IPS-20b (cell line): ENCODE measurements around the gene RNF144A.

ENCODE experiments used
- H3K27ac ChIP-seq: one replicate; pipeline ENCODE4 v1.5.1; 2013; ENCODE audit warnings: low read length
- H3K27me3 ChIP-seq: 2 replicates; pipeline ENCODE4 v1.6.1; 2013; ENCODE audit warnings: mild to moderate bottlenecking, low read length, inconsistent platforms; ENCODE audit not compliant: insufficient read depth
- H3K36me3 ChIP-seq: 2 replicates; pipeline ENCODE4 v1.6.1; 2013; ENCODE audit warnings: low read depth, mild to moderate bottlenecking, inconsistent platforms, low read length, moderate library complexity; ENCODE audit not compliant: insufficient read depth
- H3K4me1 ChIP-seq: 2 replicates; pipeline ENCODE4 v1.6.1; 2013; ENCODE audit warnings: mild to moderate bottlenecking, control low read depth, inconsistent platforms, low read length, moderate library complexity; ENCODE audit not compliant: insufficient read depth
- H3K4me3 ChIP-seq: 2 replicates; pipeline ENCODE4 v1.5.1; 2013; ENCODE audit warnings: mild to moderate bottlenecking, low read length, inconsistent platforms
- H3K9ac ChIP-seq: 2 replicates; pipeline ENCODE4 v1.6.1; 2013; ENCODE audit warnings: low read depth, mild to moderate bottlenecking, inconsistent platforms, low read length, moderate library complexity
- H3K9me3 ChIP-seq: 2 replicates; pipeline ENCODE4 v1.6.1; 2013; ENCODE audit warnings: mild to moderate bottlenecking, low read depth, low read length, inconsistent platforms; ENCODE audit not compliant: insufficient read depth

RNF144A gene

DNA sequence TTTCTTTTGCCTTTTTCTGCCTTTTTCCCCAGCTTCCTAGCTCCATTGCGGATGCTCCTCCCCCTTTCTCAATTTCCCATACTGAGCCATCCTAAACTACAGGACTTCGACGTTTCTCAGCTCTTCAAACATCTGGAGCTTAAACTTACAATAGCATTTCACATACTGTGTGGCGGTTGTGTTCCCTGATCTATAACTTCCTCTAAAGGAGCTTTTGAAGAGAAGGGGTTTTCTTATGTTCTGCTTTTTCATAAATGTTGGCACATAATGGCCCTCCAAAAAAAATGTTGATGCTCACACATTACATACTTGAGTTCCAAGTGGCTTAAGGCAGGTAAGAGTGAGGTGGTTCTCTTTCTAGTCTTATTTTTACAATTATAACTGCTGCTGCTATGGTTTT is 87.4 kb downstream of the RNF144A start:
- Histone ChIP-seq H3K4me1 (no peaks in the 10 kb centered on the region), H3K36me3 (no peaks in the 10 kb centered on the region), H3K9ac (no peak overlapping the region), H3K27ac (no peak overlapping the region), H3K9me3 (no peaks in the 10 kb centered on the region), H3K27me3 (no peaks in the 10 kb centered on the region), H3K4me3 (no peak overlapping the region)

DNA sequence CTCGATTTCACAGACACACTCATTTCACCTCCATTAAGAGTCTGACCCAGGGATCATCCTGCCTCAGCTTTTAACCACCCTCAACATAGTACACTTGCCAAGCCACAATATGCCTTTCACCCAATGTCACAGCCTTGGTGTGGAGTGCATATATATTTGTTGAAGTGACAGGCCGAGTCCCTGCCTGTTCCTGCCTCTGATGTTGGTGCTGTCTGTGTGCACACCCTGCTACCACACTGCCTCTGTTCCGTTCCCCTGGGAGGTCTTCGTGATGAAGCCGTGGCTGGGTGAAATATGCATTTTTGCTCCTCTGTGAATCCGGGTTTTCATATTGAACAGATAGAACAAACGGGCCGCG is 90.3 kb downstream of the RNF144A start:
- Histone ChIP-seq H3K27me3 (no peaks in the 10 kb centered on the region), H3K36me3 (no peaks in the 10 kb centered on the region), H3K4me1 (no peaks in the 10 kb centered on the region; the same call in 1 of the 2 replicates), H3K9me3 (no peaks in the 10 kb centered on the region), H3K4me3 (no peak overlapping the region), H3K27ac (no peak overlapping the region), H3K9ac (no peak overlapping the region)

DNA sequence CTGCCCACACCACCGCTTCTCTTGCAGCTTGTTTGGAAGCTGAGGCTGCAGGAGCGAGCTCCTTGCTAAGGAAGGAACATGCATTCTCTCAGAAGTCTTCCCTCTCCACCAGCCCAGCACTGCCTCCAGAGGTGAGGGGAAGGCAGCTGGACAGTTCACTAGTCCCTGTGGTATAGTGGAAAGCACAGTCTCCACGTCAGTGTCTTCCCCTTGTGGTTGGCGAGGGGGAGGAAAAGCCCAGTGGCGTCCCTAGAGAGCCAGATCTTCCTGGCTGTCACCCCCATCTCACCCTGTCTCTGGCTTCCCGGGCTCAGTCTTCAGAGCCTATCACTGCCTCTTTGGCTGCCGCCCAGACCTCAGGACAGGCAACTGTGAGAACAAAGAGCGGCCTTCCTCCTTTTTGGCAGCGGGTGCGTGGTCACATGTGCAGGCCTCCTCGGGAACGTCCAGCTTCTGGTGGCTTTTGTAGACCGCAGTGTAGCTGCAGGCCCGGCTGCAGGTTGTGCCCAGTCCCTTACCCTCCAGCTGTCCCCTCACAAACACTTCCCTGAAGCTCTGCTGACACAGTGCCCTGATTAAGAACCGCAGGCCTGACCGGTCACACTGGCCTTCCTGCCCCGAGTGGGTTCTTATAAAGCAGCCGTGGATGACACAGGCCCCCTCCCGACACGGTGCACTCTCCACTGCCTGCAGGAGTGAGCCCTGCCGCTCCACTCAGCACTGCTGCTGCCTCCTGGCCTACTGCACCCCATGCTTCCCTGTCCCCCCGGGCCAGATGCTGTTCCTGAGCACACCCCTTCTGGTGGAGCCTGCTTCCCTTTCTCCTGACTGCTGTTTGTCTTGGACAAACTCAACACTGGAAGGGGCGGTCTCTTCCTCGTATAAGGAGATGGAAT is 90.9 kb downstream of the RNF144A start:
- no peaks in the 10 kb centered on the region; the same call in 1 of the 2 replicates for H3K4me1 ChIP-seq
- no peak overlapping the region for H3K27ac ChIP-seq
- H3K9me3 ChIP-seq, result no peaks in the 10 kb centered on the region
- no peaks in the 10 kb centered on the region for H3K27me3 ChIP-seq
- no peaks in the 10 kb centered on the region for H3K36me3 ChIP-seq
- H3K9ac ChIP-seq, result no peak overlapping the region
- no peak overlapping the region for H3K4me3 ChIP-seq

DNA sequence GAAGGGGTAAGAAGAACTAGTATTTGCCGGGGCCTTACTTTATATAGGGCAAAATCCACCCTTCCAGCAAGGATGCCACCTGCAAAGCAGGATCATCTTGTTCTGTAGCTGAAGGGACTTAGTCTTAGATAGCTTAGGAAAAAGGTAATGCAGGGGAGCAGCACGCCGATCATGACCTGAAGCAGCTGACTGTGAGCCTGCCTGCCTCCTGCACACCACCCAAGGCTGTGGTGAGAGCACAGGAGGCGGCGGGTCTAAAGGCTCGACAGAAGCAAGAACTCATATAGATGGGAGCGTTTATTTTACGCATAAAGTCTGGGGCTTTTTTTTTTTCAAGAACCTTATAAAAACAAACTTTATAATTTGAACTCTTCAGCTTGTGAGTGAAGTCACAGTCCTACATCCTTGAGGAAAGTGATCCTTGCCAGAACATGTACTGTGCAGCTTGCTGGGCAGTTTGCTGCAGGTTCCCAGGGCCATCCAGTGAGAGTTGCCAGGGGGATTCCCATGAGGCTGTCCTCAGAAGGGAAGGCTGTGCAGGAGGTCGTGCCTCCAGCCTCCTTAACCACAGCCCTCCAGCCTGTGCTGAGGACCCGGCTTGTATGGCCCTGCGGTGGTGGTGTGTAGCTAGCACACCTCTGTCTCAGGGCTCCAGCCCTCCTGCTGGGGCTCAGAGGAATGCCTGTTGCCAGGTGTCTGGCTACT is 92.1 kb downstream of the RNF144A start:
- no peak overlapping the region for H3K27ac ChIP-seq
- no peak overlapping the region for H3K9ac ChIP-seq
- no peaks in the 10 kb centered on the region for H3K36me3 ChIP-seq
- H3K4me3 ChIP-seq, result no peak overlapping the region
- H3K4me1 ChIP-seq, result no peaks in the 10 kb centered on the region; the same call in 1 of the 2 replicates
- H3K9me3 ChIP-seq, result no peaks in the 10 kb centered on the region
- H3K27me3 ChIP-seq, result no peaks in the 10 kb centered on the region

GRCh38 chr2:7010391-7011054 is 93.3 kb downstream of the RNF144A start:
- Histone ChIP-seq H3K36me3 (peaks cover 5% of the 10 kb centered on the region; the same call in 1 of the 2 replicates), H3K27ac (no peak overlapping the region), H3K9me3 (no peaks in the 10 kb centered on the region), H3K4me1 (no peaks in the 10 kb centered on the region; the same call in 1 of the 2 replicates), H3K9ac (no peak overlapping the region), H3K27me3 (no peaks in the 10 kb centered on the region), H3K4me3 (no peak overlapping the region)

GRCh38 chr2:7011356-7012083 is 94.3 kb downstream of the RNF144A start:
- H3K4me3 ChIP-seq, result no peak overlapping the region
- H3K36me3 ChIP-seq, result peaks cover 5% of the 10 kb centered on the region; the same call in 1 of the 2 replicates
- no peaks in the 10 kb centered on the region; the same call in 1 of the 2 replicates for H3K4me1 ChIP-seq
- H3K27me3 ChIP-seq, result no peaks in the 10 kb centered on the region
- H3K27ac ChIP-seq, result no peak overlapping the region
- no peaks in the 10 kb centered on the region for H3K9me3 ChIP-seq
- no peak overlapping the region for H3K9ac ChIP-seq

DNA sequence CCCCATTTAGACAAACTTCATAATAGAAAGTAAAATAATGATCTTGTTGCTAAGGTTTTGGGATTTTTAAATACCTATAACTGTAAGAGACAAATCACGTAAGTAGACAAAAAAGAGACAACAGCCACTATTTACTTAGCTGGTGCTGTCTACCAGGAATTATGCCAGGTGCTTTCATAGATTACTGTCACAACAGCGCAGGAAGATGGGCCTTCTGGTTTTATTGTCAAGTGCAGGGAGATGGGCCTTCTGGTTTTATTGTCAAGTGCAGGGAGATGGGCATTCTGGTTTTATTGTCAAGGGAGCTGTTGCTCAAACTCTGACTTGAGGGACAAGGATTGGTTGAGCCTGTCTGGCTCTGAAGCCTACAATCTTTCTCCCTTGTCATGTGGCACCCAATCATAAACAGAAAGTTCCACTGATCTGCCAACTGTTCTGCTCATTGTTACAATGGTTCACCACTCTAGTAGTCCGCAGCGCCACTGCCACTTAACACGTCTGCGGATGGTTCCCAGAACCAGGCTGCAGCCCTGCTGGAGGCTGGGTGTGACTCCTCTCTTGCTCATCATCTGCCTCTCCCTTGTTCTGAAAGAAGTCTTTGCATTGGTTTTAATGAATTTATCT is 95.0 kb downstream of the RNF144A start:
- H3K36me3 ChIP-seq, result peaks cover 5% of the 10 kb centered on the region; the same call in 1 of the 2 replicates
- H3K27me3 ChIP-seq, result no peaks in the 10 kb centered on the region
- H3K4me1 ChIP-seq, result peaks cover under 1% of the 10 kb centered on the region; the same call in 1 of the 2 replicates
- H3K27ac ChIP-seq, result no peak overlapping the region
- H3K9ac ChIP-seq, result no peak overlapping the region
- H3K4me3 ChIP-seq, result no peak overlapping the region
- H3K9me3 ChIP-seq, result no peaks in the 10 kb centered on the region

GRCh38 chr2:7013471-7014160 is 96.4 kb downstream of the RNF144A start:
- peaks cover 5% of the 10 kb centered on the region; the same call in 1 of the 2 replicates for H3K36me3 ChIP-seq
- H3K9me3 ChIP-seq, result no peaks in the 10 kb centered on the region
- H3K4me1 ChIP-seq, result peaks cover 9% of the 10 kb centered on the region; the same call in 1 of the 2 replicates
- no peaks in the 10 kb centered on the region for H3K27me3 ChIP-seq
- H3K27ac ChIP-seq, result no peak overlapping the region
- no peak overlapping the region for H3K9ac ChIP-seq
- no peak overlapping the region for H3K4me3 ChIP-seq

DNA sequence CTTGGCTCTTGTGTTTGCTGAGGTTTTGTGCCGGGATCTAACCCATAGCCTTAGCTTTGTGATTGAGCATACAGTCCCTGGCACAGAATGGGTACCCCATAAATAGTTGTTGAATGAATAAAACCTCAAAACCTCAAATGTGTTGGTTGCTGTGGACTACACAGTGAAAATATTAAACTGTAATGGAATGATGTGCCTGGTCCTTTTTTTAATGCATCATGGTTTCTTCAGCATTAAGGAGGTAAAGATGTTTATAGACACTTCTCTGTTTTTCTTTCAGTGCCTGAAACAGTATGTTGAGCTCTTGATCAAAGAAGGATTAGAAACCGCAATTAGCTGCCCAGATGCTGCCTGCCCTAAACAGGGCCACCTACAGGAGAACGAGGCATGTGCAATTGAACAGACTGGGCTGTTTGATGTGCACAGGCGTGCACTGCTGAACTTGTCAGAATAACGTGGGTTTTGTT is 97.0 kb downstream of the RNF144A start:
- Histone ChIP-seq H3K9ac (no peak overlapping the region), H3K4me1 (peaks cover 9% of the 10 kb centered on the region; the same call in 1 of the 2 replicates), H3K9me3 (no peaks in the 10 kb centered on the region), H3K27ac (no peak overlapping the region), H3K4me3 (no peak overlapping the region), H3K27me3 (no peaks in the 10 kb centered on the region), H3K36me3 (peaks cover 5% of the 10 kb centered on the region; the same call in 1 of the 2 replicates)
